G401 (cell line): Measurements from ENCODE around the gene ACTN4. TPM values are rescaled to one million over a fixed set of nuclear protein-coding genes. Genes with fewer than 3 reads are reported as not detected.

Experiments
- DNase-seq: peaks from one replicate; pipeline ENCODE4 v3.0.0-alpha.2; 2015; ENCODE audit warnings: low spot score
- in situ Hi-C: cut with HindIII; loops from 2 replicates; pipeline ENCODE4 v1.10.0; 2016; ENCODE audit warnings: low sequenced_read_pairs, mixed read lengths
- total RNA-seq: library from RNA; depleted of rRNA; stranded (reverse); fragments of >200 nt; shearing (Covaris generic); gene quantifications from 2 replicates; pipeline ENCODE4 v1.2.3, GENCODE V29; 2014

Gene ACTN4
- total RNA-seq, 1 experiment from 2014 or later, result 182 TPM

DNA sequence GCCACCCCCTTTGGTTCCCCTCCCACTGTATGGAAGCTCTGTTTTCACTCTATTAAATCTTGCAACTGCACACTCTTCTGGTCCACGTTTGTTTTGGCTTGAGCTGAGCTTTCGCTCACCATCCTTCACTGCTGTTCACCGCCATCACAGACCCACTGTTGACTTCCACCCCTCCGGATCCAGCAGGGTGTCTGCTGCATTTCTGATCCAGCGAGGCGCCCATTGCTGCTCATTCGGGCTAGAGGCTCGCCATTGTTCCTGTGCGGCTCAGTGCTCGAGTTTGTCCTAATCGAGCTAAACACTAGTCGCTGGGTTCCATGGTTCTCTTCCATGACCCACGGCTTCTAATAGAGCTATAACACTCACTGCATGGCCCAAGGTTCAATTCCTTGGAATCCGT, 42.7 kb downstream of the ACTN4 start:
- in situ Hi-C loops, result no loop called here
- DNase-seq, result no peak

GRCh38 chr19:38690832-38691231, 43.4 kb downstream of the ACTN4 start:
- DNase-seq, result no peak
- in situ Hi-C loops, result no loop called here

DNA sequence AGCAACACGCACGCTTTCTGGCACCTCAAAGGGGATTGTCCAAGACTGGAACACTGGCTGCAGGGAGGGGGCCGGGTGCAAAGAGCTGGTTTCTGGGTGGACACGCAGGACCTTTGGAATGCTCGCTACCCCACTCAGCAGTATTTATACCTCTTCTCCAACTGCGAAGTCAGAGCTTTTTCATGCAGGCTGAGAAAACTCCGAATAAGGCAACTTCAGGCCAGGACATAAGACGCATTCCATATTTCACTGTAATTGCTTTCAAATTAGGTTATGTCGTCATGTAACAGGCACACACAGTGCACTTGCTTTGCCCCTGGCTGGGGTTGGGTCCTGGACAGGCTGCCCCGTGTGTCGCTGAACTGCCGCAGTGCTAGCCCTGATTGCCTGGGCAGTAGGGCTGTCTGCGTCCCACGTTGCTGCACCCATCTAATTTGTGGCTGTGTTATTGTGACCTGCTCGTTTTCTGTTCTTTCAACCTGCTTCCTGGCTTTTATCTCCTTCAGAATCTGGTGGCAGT, 44.5 kb downstream of the ACTN4 start:
- in situ Hi-C loops, result no loop called here
- no peak for DNase-seq

DNA sequence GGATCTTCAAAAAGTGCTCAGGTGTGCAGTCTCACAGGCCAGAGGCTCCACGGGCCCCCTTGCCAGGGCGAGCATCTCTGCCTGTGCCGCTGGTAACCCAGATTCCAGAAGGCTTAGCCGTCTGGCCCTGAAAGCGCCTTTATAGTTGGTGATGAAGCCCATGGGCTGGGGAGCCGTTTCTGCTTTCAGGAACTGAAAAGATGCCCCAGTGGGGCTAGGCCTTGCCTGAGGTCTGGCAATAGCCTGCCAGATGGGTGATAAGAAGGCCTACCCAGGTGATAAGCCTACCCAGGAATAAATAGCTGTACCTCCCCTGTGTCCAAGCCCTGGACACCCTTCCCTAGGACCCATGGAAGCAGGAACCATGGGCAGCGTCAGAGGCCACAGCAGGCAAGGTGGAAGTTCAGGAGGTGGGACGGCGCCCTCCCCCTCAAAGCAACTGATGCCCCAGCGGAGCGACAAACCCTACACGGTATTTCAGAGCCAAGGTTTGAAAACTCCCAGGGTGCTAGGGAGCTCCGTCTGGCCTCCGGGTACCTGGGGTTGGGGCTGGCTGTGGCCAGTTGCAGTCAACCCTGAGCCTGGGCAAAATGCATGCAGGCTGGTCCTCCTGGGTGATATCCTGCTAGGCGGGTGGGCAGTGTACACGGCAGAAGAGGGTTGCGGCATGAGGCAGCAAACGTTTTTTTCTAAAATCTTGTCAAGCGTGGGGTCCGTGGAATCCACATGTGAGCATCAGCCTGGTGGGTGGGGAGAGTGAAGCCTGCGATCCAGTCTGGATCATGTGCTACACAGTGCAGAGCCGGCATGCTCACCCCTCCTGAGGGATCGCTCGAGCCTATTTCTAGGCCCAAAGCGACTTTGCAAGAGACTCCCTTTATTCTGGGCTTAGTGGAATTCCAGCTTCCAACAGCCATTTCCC, 45.3 kb downstream of the ACTN4 start:
- DNase-seq, result no peak
- in situ Hi-C loops, result no loop called here

DNA sequence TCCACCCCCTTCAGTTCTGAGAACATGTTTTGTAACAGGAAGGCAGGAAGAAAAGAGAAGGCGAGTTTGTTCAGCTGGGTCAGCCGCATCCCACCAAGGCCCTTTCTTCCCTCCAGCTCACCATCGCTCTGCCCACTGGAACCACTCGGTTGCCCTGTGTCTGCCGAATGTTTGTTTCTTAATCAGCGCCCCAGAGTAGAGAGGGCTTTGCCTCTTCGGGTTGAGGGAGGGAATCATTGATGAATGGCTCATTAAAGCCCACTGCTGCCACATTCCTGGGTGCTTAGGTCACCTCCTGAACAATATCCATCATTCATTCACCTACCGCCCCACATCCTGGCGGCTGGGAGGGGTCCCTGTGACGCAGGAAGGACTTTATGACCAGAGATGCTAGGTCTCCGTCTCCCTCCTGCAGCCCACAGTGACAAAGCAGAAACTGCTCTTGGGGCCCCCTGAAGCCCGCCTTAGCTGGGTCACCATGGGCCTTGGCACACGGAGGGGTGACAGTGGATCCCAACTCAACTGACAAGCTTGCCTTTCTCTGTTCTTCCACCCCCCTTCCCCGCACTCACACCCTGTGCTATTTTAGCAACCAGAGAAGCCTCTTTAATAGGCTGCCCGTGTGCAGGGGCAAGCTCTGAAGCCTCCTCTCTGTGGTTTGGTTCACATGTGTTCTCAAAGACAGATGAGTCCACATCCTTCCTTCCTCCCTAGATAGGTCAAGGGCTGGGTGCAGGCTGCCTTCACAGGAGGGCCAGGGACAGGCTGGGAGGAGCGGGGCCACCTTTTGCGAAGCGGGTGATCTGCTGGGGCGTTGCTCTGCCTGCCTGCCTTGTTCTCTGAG, 46.2 kb downstream of the ACTN4 start:
- in situ Hi-C loops, result no loop called here
- no peak for DNase-seq

GRCh38 chr19:38695317-38695683, 47.9 kb downstream of the ACTN4 start:
- DNase-seq, result no peak

GRCh38 chr19:38695832-38696728, 48.6 kb downstream of the ACTN4 start:
- in situ Hi-C loops, result no loop called here

More at GRCh38 chr19:38695317-38695683, 47.9 kb downstream of the ACTN4 start:
- in situ Hi-C loops, result no loop called here

DNA sequence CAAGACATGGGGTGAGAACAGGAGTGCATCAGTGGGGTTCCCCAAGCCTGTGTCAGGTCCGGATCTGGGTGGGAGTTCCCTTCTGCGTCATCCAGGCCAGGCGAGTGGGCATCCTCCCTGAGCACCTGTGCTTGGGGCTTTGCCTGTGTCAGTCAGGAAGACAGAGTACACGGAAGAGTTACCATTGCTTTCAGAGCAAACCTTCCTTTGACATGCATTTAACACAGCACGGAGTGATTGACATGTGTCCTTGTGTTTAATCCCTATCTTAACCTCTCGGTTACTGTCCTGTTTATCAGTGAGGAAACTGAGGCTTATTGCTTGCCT, 49.2 kb downstream of the ACTN4 start:
- DNase-seq, result no peak
- in situ Hi-C loops, result no loop called here

More at GRCh38 chr19:38695832-38696728, 48.6 kb downstream of the ACTN4 start:
- DNase-seq, result no peak

DNA sequence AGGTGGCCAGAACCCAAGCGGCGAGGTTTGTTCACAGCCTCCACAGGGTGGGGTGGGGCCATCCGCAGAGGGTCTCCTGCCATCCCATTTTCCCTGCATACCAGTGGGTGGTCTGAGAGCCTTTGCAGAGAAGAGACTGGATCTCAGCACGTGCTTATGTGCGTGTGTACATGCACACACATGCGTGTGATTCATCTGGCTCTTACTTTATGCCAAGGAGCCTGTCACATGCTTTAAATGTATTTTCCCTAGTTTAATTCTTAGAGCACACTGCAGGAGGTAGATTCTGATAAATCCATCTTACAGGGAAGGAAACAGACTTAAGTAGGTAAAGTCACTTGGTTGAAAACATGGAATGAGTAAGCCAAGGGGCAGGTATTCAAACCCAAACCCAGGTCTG, 49.7 kb downstream of the ACTN4 start:
- in situ Hi-C loops, result no loop called here
- DNase-seq, result no peak

GRCh38 chr19:38697641-38698071, 50.2 kb downstream of the ACTN4 start:
- in situ Hi-C loops, result no loop called here
- no peak for DNase-seq

DNA sequence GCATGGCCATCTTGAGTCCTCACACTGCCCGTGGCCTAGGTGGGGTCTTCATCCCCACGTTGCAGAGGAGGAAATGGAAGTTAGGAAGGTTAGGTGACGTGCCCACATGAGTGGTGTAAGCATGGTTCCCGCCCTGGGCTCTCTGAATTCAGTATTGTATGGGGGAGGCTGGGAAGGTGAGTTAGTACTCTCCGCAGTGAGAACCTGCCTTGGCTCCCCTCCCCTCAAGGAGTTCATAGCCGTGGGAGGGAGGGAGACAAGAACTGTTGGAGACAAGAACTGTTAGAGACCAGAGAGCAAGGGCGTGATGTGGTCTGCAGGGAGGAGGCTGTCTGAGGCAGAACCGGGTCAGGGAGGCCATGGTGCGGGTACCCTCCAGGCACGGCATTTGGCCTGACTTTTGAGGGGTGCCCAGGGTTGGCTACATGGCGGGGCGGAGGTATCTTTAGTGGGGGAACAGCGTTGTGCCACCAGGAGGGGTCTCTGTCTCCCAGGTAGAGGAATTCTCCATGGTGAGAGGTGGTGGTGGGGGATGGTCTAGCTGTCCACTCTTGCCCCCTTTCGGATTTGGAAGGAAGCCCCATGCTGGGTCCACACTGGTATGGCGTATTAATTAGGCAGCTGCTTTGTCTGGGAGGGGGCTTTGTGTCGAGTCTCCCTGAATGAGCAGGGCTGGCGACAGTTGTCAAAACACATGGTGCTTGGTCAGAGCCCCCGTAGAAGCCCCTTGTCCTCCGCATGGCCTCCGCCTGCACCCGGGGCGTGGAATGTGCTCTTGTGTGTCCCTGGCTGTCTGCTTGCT, 51.0 kb downstream of the ACTN4 start:
- in situ Hi-C loops, result no loop called here
- no peak for DNase-seq

DNA sequence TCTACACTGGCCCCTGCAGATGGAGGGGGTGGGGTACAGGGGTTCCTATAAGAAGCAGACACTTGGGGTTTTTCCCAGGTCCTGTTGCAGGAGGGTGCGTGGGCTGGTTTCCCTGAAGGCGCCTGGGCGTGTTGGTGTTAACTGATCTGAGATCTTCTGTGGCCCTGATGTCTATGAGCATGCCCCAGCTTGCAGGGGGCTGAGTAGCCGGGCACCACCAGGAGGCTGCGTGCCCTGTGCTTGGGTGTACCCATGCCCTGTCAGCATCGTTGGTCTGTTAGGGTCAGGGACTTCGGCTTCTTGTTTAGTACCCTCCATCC, 51.5 kb downstream of the ACTN4 start:
- DNase-seq, result no peak
- in situ Hi-C loops, result no loop called here

- DNase-seq, result no peak
- in situ Hi-C loops, result no loop called here
Measured at GRCh38 chr19:38699647-38700349, 52.3 kb downstream of the ACTN4 start.

DNA sequence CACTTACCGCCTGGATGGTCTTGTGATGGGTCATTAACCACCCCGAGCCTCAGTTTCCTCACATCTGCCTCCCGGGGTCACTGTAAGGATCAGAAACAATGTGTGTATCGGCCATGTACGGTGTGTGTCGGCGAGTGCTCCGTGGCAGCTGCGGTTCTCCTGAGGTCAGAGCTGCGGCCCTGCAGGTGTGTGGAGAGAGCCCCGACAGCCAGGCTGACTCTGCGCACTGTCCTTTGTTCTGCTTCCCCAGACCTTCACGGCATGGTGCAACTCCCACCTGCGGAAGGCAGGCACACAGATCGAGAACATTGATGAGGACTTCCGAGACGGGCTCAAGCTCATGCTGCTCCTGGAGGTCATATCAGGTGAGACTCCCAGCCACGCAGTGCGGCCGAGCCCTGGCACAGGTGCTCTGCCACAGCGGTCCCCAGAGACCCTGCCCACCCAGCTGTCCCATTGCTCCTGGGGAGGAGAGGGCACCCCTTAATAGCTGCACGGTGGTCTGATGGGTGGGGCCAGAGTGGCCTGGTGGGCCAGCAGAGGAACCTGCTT, 53.0 kb downstream of the ACTN4 start:
- in situ Hi-C loops, result no loop called here

GRCh38 chr19:38700902-38701454, 53.5 kb downstream of the ACTN4 start:
- DNase-seq, result no peak

More for the DNA sequence above, 53.0 kb downstream of the ACTN4 start:
- DNase-seq, result no peak

GRCh38 chr19:38701455-38702063, 54.1 kb downstream of the ACTN4 start:
- DNase-seq, result no peak
- in situ Hi-C loops, result no loop called here

More at GRCh38 chr19:38700902-38701454, 53.5 kb downstream of the ACTN4 start:
- in situ Hi-C loops, result no loop called here

DNA sequence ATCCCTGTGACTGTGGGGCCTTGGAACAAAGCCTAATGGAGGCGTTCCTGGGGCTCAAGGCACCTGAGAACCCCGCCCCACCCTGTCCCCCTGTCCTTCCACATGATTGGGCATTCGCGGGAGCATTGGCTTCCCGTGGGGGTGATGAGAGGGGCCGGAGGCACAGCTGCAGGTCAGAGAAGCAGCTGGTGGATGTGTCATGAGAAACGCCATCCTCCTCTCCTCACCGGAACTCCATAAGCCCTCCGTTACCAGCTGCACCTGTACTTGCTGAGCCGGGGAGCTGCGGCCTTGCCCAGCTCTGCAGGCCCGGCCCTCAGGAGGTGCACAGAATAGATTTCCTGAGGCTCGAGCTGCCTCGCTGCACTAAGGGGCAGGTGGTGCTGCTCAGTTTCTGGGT, 54.8 kb downstream of the ACTN4 start:
- DNase-seq, result no peak
- in situ Hi-C loops, result no loop called here
